ENCODE results near the gene MIR17HG. TPM values are rescaled to one million over a fixed set of nuclear protein-coding genes. Genes with fewer than 3 reads are reported as not detected.

The MIR17HG gene
- total and polyA plus RNA-seq, 11 donors: 0.22 to 2.4 (median 1.1) TPM

GRCh38 chr13:91372911-91373310 lies 25.4 kb downstream of the MIR17HG start:
- H3K27ac ChIP-seq: no peak overlapping the region
- 69 to 80% (median 74%) methylated on average over 3 of the region's 3 CpGs for WGBS, 4 donors
- no peaks in the 10 kb centered on the region for H3K36me3 ChIP-seq
- ATAC-seq (no peak), DNase-seq (no peak)
- no peak overlapping the region for H3K4me3 ChIP-seq
- H3K27me3 ChIP-seq: no peaks in the 10 kb centered on the region
- intact Hi-C loops (cut with DNase I): no loop called here
- TF ChIP-seq POLR2A (IDR thresholded peaks at IDR 0.05) (no peak), CTCF (IDR thresholded peaks at IDR 0.05) (no peak)
- H3K9me3 ChIP-seq: no peaks in the 10 kb centered on the region
- H3K4me1 ChIP-seq: peaks cover 0 to 3% (median 0%) of the 10 kb centered on the region in 12 donors

- no peaks in the 10 kb centered on the region for H3K9me3 ChIP-seq
- peak in 8 of 12 donors; percentile 11 to 42 (median 20) for TF ChIP-seq CTCF (IDR thresholded peaks at IDR 0.05)
- TF ChIP-seq POLR2A (IDR thresholded peaks at IDR 0.05): no peak
- H3K27me3 ChIP-seq: no peaks in the 10 kb centered on the region
- H3K4me3 ChIP-seq: no peak overlapping the region
- no peak overlapping the region for H3K27ac ChIP-seq
- H3K4me1 ChIP-seq: no peaks in the 10 kb centered on the region
- 89 to 94% (median 92%) methylated on average over 4 of the region's 4 CpGs for WGBS, 4 donors
- no peaks in the 10 kb centered on the region for H3K36me3 ChIP-seq
- DNase-seq: no peak
- no peak for ATAC-seq
- intact Hi-C loops (cut with DNase I): no loop called here
Observed at GRCh38 chr13:91375116-91375729, 27.7 kb downstream of the MIR17HG start.

GRCh38 chr13:91381371-91381770 lies 33.9 kb downstream of the MIR17HG start:
- no peaks in the 10 kb centered on the region for H3K9me3 ChIP-seq
- DNase-seq: no peak
- peaks cover 0 to 4% (median 0%) of the 10 kb centered on the region in 9 donors for H3K27me3 ChIP-seq
- intact Hi-C loops (cut with DNase I): loop anchor here (1.0 to 10.0 kb wide), 5 partner anchors 341 to 401 kb away; no protein-coding TSS in a partner anchor
- TF ChIP-seq POLR2A (IDR thresholded peaks at IDR 0.05) (no peak), CTCF (IDR thresholded peaks at IDR 0.05) (peak in 11 of 12 donors; percentile 22 to 50 (median 26))
- no peak overlapping the region for H3K4me3 ChIP-seq
- H3K4me1 ChIP-seq: no peaks in the 10 kb centered on the region
- no peak for ATAC-seq
- H3K36me3 ChIP-seq: no peaks in the 10 kb centered on the region
- H3K27ac ChIP-seq: no peak overlapping the region

GRCh38 chr13:91383836-91384235 lies 36.3 kb downstream of the MIR17HG start:
- H3K27me3 ChIP-seq: peaks cover 0 to 10% (median 0%) of the 10 kb centered on the region in 9 donors
- H3K9me3 ChIP-seq: no peaks in the 10 kb centered on the region
- TF ChIP-seq CTCF (IDR thresholded peaks at IDR 0.05) (no peak), POLR2A (IDR thresholded peaks at IDR 0.05) (no peak)
- WGBS, 4 donors: 75 to 81% (median 77%) methylated on average over 4 of the region's 4 CpGs
- intact Hi-C loops (cut with DNase I): loop anchor here (2.0 to 10.0 kb wide), 5 partner anchors 338 to 401 kb away; no protein-coding TSS in a partner anchor
- H3K4me3 ChIP-seq: no peak overlapping the region
- ATAC-seq (no peak), DNase-seq (no peak)
- no peaks in the 10 kb centered on the region for H3K4me1 ChIP-seq
- no peak overlapping the region for H3K27ac ChIP-seq
- no peaks in the 10 kb centered on the region for H3K36me3 ChIP-seq
